GM23338 (cell line): ENCODE measurements around the gene CCDC124.

Source experiments
- CREB1 ChIP-seq: fragments of 250-450 bp; sonication (Bioruptor Pico); IDR thresholded peaks from 2 replicates; pipeline ENCODE4 v1.5.0; 2020; ENCODE audit warnings: low read depth, mild to moderate bottlenecking, moderate library complexity
- EZH2 ChIP-seq: fragments of 200-600 bp; sonication (generic); IDR thresholded peaks from one replicate; pipeline ENCODE4 v1.8.0; 2017; ENCODE audit warnings: antibody characterized with exemption, mild to moderate bottlenecking, low read depth; ENCODE audit not compliant: unreplicated experiment
- EZH2phosphoT487 ChIP-seq: fragments of 200-600 bp; sonication (generic); IDR thresholded peaks from one replicate; pipeline ENCODE4 v1.8.1; 2018; ENCODE audit warnings: antibody characterized with exemption; ENCODE audit not compliant: unreplicated experiment
- JUNB ChIP-seq: IDR thresholded peaks from one replicate; pipeline ENCODE4 v1.6.1; 2016; ENCODE audit warnings: antibody characterized with exemption; ENCODE audit not compliant: unreplicated experiment
- NANOG ChIP-seq: IDR thresholded peaks from 2 replicates; pipeline ENCODE4 v1.6.1; 2016; ENCODE audit warnings: antibody characterized with exemption, borderline replicate concordance
- POLR2AphosphoS5 ChIP-seq: IDR thresholded peaks from 2 replicates; pipeline ENCODE4 v1.6.1; 2016; ENCODE audit warnings: antibody characterized with exemption, low read depth
- ZNF114 ChIP-seq: fragments of 250-450 bp; sonication (Bioruptor Pico); IDR thresholded peaks from 2 replicates; pipeline ENCODE4 v1.5.0; 2020; ENCODE audit warnings: mild to moderate bottlenecking, moderate library complexity
- ZNF331 ChIP-seq: fragments of 250-450 bp; sonication (Bioruptor Pico); IDR thresholded peaks from 2 replicates; pipeline ENCODE4 v1.5.0; 2020; ENCODE audit warnings: low read depth, mild to moderate bottlenecking, moderate library complexity
- TF ChIP-seq, protein P1 (sequence below), 2 experiments: fragments of 200-600 bp in 1 of 2; sonication (generic) in 1 of 2; conservative IDR thresholded peaks; 2 replicates each; pipeline versions ENCODE4 v1.5.1 to v1.6.1; 2016 to 2017; ENCODE audit warnings: antibody characterized with exemption in 2 of 2, low read depth in 2 of 2, mild to moderate bottlenecking in 2 of 2, moderate library complexity in 1 of 2
- TF ChIP-seq, protein P2 (sequence below): IDR thresholded peaks from one replicate; pipeline ENCODE4 v1.6.1; 2018; ENCODE audit warnings: antibody characterized with exemption; ENCODE audit not compliant: unreplicated experiment
- TF ChIP-seq, protein P3 (sequence below): IDR thresholded peaks from 2 replicates; pipeline ENCODE4 v1.6.1; 2016; ENCODE audit warnings: antibody characterized with exemption

DNA sequence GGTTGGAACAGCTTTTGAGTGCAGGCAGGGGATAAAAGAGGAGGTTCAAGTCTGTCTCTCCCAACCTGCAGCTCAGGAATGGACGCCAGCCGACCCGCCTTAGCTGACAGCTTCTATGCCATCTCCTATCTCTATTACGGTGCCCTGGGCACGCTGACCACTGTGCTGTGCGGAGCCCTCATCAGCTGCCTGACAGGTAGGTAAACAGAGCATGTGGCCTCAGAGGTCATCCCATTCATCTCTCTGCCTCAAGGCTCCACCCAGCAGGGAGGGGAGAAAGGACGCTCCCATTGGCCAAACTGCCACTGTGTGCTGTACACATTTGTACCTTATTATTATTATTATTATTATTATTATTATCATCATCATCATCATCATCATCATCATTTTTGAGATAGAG lies 44.6 kb upstream of the CCDC124 start:
- TF ChIP-seq, protein P1, sequence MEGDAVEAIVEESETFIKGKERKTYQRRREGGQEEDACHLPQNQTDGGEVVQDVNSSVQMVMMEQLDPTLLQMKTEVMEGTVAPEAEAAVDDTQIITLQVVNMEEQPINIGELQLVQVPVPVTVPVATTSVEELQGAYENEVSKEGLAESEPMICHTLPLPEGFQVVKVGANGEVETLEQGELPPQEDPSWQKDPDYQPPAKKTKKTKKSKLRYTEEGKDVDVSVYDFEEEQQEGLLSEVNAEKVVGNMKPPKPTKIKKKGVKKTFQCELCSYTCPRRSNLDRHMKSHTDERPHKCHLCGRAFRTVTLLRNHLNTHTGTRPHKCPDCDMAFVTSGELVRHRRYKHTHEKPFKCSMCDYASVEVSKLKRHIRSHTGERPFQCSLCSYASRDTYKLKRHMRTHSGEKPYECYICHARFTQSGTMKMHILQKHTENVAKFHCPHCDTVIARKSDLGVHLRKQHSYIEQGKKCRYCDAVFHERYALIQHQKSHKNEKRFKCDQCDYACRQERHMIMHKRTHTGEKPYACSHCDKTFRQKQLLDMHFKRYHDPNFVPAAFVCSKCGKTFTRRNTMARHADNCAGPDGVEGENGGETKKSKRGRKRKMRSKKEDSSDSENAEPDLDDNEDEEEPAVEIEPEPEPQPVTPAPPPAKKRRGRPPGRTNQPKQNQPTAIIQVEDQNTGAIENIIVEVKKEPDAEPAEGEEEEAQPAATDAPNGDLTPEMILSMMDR (conservative IDR thresholded peaks at IDR 0.05; ENCODE audit: low read depth in 2 of 2), result no peak
- TF ChIP-seq EZH2 (no peak), ZNF331 (CRISPR knock-in tag) (no peak), EZH2phosphoT487 (no peak), ZNF114 (CRISPR knock-in tag) (no peak), CREB1 (no peak), NANOG (no peak), POLR2AphosphoS5 (no peak), JUNB (no peak)
- TF ChIP-seq, protein P2, sequence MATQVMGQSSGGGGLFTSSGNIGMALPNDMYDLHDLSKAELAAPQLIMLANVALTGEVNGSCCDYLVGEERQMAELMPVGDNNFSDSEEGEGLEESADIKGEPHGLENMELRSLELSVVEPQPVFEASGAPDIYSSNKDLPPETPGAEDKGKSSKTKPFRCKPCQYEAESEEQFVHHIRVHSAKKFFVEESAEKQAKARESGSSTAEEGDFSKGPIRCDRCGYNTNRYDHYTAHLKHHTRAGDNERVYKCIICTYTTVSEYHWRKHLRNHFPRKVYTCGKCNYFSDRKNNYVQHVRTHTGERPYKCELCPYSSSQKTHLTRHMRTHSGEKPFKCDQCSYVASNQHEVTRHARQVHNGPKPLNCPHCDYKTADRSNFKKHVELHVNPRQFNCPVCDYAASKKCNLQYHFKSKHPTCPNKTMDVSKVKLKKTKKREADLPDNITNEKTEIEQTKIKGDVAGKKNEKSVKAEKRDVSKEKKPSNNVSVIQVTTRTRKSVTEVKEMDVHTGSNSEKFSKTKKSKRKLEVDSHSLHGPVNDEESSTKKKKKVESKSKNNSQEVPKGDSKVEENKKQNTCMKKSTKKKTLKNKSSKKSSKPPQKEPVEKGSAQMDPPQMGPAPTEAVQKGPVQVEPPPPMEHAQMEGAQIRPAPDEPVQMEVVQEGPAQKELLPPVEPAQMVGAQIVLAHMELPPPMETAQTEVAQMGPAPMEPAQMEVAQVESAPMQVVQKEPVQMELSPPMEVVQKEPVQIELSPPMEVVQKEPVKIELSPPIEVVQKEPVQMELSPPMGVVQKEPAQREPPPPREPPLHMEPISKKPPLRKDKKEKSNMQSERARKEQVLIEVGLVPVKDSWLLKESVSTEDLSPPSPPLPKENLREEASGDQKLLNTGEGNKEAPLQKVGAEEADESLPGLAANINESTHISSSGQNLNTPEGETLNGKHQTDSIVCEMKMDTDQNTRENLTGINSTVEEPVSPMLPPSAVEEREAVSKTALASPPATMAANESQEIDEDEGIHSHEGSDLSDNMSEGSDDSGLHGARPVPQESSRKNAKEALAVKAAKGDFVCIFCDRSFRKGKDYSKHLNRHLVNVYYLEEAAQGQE, result no peak
- TF ChIP-seq, protein P3, sequence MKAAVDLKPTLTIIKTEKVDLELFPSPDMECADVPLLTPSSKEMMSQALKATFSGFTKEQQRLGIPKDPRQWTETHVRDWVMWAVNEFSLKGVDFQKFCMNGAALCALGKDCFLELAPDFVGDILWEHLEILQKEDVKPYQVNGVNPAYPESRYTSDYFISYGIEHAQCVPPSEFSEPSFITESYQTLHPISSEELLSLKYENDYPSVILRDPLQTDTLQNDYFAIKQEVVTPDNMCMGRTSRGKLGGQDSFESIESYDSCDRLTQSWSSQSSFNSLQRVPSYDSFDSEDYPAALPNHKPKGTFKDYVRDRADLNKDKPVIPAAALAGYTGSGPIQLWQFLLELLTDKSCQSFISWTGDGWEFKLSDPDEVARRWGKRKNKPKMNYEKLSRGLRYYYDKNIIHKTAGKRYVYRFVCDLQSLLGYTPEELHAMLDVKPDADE, result no peak
